SIG-M5 treated with dmso at 0.1 percent for 504 hours (cell line): Measurements from ENCODE around the gene NPB.
A peak's percentile ranks its signal among the peaks of the same experiment; 100 is the strongest.

Source experiments
- DNase-seq: peaks from one replicate; lab custom pipeline; 2025; ENCODE audit not compliant: unreplicated experiment; lab: John Stamatoyannopoulos, UW

The NPB gene

DNA sequence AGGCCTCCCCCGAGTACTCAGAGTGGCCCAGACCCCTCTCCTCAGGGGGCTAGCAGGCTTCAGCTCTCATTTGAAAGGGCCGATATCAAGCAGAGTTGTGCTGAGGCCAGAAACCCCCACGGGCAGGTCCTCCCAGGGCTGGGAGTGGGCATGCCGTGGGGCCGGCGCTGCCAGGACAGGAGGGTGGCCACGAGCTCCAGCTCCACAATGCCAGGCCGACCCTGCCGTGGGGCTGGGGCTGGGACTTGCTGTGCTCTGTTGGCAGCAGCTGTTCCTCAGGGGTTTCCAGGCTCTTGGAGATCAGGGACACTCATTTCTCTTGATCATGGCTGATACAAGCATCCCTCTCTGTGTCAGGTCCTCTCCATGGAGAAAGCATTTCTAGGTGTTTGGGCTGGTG, 3.2 kb upstream of the NPB start:
- no peak for DNase-seq

DNA sequence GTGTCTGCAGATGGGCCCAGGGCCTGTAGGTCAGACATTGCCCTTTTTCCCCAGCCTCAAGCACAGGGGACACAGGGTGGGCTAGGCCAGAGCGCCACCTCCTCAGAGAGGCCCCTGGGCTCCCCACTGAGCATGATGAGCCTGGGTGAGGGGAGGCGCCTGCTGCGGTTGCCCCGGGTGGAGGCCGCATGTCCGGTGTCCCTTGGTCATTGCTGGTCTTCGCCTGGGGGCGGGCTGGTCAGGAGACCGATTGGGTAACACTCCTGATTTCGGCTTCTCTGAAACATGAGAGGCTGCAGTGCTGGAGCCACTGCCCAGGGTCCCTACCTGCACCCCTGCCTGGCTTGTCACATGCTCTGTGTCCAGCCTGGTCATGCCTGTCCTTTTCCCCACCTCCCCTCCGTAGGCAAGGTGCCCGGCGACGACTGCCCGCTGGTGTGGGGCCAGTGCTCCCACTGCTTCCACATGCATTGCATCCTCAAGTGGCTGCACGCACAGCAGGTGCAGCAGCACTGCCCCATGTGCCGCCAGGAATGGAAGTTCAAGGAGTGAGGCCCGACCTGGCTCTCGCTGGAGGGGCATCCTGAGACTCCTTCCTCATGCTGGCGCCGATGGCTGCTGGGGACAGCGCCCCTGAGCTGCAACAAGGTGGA, 2.4 kb upstream of the NPB start:
- no peak for DNase-seq

DNA sequence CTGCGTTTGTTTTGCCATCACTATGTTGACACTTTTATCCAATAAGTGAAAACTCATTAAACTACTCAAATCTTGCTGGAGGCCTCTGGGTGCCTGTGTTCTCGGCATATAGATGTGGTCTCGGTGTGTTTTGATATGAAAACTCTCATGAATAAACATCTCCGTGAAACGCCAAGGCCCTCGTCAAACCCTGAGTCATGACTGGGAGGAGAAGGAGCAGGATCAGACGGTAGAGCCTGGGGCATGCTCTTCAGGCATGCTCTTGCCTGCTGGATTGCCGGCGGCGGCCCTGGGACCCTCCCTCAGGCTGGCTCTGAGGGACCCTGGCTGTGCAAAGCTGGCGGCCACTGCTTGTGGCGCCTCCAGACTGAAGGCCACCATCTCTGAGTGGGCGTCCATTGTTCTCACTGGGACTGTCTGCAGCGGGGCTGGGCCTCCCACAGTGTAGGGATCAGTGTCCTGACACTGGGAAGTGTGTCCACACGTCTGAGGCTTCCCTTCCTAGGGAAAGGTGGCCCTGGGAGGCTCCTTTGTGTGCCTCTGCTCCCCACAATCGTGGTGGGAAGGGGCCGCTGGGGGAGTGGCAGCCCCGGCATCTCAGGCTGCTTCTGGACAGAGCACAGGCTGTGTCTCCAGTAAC, 1.7 kb upstream of the NPB start:
- no peak for DNase-seq

DNA sequence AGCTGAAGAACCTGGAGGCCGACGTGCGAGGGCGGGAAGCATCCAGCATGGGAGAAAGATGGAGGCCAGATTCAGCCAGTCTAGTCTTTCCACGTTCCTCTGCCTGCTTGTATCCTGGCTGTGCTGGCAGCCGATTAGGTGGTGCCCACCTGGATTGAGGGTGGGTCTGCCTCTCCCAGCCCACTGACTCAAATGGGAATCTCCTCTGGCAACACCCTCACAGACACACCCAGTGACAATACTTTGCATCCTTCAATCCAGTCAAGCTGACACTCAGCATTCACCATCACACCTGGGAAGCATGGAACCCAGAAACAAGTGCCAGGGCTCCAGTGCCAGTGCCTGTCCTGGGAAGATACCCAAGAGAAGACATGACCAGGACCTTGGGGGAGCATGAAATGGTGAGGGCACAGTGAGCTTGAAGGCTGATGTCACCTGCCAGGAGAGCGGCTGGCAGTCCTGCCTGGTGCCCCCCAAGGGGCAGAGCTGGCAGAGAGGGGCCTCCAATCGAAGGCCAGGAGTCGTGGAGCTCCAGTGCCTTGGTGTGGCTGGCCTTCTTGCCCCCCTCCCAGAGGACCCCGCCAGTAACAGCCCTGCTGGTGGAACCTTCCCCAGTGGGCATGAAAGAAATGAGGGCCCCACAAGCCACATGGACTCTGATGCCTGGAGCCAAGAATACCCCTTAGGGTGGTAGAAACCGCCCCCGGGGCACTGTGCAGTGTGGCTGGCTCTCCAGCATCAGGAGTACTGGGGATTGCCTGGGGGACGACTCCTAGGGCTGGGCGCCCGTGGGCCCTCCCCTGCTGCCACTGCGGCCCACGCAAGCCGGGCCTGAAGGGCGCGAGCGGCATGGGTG, 643 bp upstream of the NPB start:
- DNase-seq: no peak

DNA sequence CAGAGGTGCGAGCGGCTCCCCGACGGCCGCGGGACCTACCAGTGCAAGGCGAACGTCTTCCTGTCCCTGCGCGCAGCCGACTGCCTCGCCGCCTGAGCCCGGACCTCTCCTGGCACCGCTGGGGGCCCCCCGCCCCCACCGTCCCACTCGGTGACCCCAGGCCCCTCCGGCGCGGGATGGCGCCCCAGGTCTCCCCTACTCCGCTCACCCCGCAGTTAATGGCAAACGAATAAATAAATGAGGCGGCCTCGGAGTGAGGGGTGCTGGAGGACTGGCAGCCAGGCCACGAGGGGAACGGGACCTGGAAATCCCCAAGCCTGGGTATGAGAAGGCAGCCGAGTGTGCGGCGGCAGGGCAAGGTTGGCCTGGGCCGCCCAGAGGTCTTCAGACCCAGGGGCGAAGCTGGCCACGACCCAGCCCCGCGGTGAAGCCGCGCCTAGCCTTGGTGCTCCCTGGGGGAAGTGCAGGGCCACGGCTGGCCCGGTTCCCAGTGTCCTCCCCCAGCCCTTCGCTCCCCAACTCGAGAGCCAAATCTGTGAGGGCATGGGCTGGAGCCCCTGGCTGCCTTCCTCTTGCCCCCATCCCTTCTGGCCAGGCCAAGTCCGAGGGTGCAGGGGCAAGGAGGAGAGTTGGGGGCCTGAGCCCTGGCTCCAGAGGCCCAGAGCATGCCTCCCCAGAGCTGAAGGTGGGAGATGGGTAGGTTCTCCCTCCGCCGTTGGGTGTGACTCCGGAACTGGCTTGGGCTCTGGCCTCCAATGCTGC, 796 bp downstream of the NPB start:
- no peak for DNase-seq

DNA sequence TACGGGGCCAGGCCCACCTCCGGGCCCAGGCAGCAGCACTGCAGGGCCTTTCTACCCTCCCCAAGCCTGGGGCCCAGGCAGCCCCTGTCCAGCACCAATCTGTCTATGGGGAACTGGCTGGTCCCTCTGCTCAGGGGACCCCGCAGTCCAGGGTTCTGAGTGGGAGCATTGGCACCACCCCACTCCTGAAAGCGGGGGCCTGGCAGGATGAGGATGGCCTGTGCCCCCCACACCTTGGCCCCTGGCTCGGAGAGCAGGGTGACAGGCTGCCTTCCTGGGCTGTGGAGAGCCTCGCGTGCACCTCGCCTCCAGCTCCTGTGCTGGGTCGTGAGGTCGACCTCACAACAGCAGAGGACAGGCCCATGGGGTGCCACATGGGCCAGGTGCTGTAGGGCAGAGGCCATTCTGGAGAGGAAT, 1.4 kb downstream of the NPB start:
- no peak for DNase-seq

DNA sequence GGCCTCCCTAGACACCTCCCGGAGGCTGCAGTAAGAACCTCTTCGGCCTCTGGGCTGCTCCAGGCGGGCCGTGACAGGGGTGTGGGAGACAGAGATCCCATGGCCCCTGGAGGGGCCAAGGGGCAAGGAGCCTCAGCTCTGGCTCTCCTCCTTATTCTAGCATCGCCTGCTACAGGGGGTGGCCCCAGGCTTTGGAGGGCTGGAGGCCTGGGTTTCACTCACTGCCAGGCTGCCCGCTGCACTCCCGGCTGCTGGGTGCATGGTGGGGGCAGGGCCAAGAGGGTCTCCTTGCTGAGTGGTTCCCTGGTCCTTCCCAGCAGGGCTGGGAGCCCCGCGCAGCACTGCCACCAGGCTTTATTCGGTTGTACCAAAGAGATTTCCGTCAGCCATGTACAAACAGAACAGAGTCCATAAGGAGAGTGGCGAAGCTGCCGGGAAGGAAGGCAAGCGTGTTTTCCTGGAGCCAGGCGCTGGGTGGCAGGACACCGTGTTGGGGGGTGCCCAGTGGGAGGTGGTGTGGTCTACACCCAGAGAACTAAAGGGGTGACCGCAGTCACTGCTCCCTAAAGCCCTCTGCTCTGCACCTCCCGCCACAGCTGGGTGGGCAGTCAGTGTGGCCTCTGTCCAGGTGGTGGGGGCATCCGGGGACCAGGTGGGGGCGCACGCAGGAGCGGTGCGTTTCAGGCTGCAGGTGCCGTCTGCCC, 2.0 kb downstream of the NPB start:
- DNase-seq: no peak

DNA sequence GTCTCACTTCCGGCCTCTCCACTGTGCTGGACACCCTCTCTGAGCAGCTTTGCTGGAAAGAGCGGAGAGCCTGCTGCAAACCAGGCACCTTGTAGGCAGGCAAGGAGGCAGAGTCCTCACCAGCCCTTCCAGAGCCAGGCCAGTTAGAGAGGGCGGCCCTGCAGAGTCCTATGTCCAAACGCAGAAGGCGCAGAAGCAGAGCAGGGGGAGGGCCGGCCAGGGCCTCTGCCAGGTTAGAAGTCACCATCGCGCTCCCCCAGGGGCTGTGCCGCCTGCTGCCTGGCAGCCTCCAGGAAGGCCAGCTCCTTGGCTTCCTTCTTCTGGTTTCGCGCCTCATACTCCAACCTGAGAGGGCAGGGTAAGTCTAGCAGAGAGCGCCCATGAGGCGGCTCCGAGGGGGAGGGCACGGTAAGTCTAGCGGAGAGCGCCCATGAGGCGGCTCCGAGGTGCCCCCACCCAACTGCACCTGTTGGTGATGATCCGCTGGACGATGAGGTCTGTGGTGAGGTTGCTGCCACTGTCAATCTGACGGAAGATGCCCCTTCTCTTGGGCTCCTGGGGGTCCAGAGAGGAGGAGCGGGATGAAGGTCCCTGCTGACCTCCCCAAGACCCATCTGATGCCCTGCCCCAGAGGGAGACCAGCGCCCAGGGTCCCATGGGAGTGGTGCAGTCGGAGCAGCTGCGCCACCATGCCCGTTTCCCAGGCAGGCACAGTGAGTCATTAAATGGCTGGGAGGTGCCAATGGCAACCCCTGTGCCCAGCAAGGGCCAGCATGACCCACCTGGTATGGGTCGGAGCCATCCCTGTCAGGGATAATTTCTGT, 2.8 kb downstream of the NPB start:
- no peak for DNase-seq

DNA sequence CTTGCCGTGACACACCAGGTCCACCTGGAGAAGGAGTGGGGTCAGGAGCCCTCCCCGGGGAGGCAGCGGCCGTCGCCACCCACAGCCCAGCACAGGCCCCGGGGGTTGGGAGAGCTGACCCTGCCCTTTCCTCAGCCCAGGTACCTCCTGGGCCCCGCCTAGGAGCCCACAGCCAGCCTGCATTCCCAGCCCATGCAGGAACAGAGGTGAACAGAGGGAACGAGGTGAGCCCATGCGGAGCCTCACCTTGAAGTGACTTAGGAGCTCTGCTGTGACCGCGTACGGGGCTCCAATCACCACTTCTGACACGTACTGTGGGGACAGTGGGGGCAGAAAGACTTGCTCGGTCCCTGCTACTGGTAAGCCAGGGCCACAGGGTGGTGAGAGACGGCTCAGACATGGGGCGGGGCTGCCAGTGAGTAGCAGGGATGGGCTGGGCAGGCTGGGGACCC, 3.4 kb downstream of the NPB start:
- DNase-seq: no peak

DNA sequence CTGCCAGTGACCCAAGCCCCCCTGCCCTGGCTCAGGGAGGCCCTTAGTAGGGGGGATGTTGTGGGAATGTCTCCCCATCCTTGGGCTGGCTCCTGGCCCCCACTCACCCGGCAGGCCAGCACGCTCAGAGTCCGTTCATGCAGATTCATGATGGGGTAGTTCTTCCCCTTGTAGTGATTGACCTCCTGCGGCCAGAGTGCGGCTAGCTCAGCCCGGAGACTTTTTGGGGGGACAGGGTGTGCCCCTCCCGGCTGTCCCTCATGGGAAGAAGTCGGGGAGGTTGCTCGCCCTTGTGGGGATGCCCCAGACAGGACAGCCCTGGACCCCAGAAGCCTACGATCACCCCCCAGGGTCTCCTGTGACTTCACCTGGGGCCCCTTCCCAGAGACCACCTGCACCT, 4.0 kb downstream of the NPB start:
- DNase-seq: no peak

DNA sequence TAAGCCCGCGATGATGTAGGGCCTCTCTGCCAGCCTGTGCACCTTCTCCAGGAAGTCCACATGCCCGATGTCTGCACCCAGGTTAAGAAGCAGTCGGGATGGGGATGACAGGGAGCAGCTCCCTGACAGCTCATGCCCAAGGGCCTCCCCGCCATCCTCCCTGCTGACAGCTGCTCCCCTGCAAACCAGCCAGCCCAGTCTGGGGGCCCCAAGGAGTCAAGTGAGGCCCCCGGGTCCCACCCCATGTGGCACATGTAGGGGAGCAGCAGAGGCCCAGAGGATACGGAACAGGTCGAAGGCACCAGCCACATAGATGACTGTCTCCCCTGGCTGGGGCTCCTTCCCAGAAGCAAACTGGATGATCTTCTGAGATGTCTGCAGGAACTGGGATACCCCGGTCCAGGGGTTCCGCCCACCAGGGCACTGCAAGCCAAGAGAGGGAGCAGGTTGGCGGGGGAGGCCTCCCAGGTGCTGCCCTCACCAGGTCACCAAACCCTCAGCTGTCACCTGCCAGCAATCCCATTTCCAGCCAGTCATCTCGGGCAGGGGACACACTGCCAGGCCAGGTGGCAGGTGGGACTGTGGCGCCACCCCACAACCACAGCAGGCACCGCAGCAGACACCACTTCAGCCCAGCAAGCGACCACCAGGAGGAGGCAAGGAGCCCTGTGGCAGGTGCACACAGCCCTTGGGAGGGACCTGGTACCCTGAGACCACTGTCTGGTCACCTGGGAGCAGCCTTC, 4.6 kb downstream of the NPB start:
- no peak for DNase-seq

DNA sequence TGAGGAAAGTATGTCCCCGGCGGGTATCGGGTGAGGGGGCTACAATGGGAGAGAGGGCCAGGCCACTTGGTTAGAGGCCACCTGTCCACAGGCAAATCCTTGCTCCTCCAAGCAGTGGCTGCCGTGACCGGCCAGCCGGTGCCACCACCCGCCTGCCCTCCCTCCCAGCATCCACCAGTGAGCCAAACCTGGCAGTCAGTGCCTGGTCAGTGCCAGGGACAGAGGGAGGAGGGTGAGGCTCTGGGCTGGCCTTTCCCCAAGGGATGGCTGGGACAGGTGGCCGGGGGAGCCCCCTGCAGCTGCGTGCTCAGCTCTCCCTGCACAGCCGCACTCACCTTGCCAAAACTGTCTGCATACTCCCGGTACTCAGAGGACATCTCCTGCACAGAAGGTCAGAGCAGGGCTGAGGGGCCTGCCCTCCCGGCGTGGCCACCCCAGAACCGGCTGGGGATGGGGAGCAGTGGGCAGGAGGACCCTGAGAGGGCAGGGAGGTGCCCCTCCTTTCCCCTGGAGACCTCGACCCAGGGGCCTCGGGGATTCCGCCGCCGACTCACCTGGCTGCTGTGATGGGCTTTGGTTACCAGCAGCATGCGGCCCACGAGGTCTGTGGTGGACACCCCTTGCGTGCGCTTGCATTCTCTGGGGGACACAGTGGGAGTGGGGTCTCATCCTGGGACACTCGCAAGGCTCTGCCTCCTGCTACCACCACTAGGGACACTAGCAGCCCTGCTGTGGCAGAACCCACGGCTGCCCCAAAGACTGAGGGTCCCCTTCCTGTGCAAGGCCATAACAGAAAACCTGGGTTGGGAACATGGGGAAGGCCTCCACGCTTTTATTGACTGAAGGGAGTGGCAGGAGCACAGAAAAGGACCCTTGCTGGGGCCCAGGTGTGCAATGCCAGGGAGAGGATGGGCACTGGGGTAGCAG, 5.4 kb downstream of the NPB start:
- DNase-seq: no peak

DNA sequence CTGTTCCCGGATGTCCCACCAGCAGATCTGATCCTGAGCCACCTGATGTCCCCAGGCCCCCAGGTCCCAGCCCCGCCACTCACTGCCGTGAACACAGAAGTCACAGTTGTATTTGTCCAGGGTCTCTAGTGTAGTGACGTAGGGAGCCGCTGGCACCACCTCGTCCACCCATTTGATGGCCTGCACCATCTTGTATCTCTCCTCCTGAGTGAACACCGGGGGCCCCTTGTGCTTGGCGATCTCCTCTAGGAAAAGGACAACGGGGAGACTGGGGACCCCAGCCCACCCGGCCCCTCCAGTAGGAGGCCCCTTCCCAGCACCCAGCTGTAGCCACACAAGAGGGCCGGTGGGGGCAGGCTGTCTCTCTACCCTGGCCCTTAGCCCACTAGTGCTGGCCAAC, 6.8 kb downstream of the NPB start:
- no peak for DNase-seq

DNA sequence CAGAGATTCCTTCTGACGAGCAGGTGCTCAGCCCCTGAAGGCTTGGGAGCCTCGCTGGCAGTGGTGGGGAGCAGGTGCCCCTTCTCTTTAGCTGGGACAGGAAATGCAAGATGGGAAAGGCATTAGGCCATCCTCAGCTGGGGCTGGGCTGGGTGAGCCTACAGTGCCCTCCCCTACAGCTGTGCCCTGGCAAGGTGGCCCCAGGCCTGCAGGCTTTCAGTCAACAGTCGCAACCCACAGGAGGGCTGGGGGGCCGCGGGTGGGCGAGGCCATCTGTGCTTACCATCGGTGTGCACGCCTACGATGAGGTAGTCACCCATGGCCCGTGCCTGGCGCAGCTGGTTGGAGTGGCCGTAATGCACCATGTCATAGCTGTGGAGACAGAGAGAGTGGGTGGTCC, 7.2 kb downstream of the NPB start:
- DNase-seq: no peak

DNA sequence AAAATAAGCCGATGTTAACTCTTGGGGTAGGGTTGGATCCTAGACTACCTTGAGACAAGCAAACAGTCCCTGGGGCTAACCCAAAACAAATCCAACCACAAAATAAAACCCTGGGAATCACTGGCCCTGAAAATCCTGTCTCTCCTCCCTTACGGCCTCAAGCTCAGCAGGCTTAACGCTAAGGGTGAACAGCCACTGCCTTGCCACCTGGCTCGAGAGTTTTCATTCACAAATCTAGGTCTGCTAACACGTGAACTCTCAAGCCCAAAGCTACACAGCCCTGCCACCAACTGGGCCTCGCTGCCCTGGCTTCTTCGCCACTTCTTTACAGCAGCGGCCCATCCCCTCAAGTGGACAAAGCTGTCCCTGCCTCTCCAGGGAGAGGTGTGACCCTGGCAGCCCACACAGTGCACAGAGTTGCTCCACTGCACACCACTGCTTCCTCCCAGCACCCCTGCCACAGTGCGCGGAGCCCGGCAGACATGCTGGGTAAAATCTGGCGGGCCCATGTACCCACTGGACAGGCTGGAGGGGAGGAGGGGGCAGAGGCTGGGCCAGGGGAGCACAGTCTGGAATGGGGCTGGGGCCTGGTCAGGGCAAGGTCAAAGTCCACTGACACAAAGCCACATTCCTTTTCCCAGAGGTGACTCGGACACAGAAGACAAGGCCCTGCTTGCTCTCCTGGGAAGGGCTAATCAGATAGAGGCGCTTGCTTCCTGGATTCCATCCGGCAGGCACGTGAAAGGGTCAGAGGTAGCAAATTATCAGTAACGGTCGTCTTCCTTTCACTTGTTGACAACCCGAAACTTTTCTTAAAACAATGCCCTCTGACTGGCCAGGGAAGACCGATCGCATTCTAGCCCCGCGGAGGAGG, 8.2 kb downstream of the NPB start:
- DNase-seq: no peak

DNA sequence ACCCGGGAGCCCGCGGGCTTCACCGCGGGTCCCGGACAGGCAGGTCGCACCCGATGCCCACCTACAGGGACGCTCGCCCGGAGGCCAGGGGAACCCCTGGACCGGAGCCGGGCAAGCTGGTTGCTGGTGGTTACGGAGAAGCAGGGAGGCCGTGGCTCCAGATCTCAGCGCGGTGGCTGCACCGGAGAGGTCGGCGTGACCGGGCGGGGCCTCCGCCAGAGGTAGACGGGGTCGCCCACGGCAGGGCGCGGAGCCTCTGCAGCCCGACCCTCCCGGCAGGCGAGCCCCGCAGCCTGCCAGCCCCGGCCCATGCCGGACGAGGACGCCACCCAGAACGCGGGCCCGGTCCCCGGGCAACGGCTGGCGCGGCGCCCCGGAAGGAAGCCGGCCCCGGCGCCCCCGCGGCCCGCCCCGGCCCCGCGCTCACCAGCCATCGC, 8.8 kb downstream of the NPB start:
- no peak for DNase-seq

DNA sequence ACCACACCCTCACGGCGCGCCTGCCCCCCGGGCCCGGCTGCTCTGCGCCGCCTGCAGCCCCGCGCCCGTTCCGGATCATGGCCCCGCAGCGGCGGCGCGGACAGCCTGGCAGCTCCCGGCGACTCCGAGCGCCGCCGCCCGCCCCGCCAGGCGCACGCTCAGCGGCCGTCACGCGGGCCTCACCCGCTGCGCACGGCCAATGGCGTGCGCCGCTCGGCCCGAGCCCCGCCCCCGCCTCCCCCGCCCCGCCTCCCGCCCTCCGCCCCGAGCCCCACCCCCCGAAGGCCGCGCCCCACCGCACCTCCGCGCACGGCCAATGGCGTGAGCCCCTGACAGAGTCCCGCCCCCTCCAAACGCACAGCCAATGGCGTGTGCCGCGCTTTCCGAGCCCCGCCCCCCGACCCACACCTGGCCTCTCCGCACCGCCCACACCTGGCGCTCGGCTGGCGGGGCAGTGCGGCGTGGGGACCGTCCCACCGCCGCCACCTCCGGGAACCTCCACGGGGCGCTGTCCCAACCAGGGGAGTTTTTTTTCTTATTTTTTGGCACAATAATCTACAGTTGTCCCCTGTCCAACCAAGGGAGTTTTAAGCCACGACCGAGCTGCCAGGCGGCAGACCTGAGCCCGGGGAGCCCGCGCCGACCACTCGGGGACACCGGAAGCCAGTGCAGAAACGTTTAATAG, 9.4 kb downstream of the NPB start, which contains the start of gene PCYT2:
Gene PCYT2, minus strand, starts transcription at position 123 of the 685 bp plus-strand sequence. Its CDS starts 44 bp downstream, at position 79.
- DNase-seq: peak; percentile 83
